GM18520 (cell line): ENCODE data around the gene KRTAP16-1.
"Not testable (repeated sequence)": the region's sequence is repeated elsewhere in the genome, so short reads cannot be mapped to it uniquely, and the experiment has no call there.

ENCODE experiments used
- ATAC-seq: cut with Tn5 transposase; IDR thresholded peaks from one replicate; pipeline ENCODE4 v1.9.1; 2021; ENCODE audit not compliant: unreplicated experiment

The KRTAP16-1 gene

DNA sequence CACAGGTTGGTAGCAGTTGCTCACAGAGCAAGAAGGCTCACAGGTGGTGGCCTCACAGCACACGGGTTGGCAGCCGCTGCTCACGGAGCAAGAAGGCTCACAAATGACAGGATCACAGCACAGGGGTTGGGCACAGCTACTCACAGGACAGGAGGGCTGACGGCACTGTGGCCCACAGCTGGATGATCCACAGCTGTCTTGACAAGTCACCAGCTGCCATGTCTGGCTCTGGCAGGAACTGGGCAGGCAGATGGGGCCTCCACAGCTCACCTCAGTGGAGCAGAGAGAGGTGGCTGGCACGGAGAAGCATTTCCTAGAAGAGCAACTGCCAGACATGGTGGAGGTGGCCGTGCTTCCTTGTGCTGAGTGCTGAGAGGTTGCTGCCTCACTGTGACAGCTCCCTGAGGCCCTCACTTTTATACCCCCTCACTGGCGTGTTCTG, at the start of gene KRTAP16-1:
Gene KRTAP16-1 (minus strand): TSS at position 392 of the 442 bp plus-strand sequence. CDS start 56 bp downstream, at position 336.
- ATAC-seq = no peak

GRCh38 chr17:41354536-41354935, 45.4 kb upstream of the KRTAP16-1 start:
- no peak for ATAC-seq

DNA sequence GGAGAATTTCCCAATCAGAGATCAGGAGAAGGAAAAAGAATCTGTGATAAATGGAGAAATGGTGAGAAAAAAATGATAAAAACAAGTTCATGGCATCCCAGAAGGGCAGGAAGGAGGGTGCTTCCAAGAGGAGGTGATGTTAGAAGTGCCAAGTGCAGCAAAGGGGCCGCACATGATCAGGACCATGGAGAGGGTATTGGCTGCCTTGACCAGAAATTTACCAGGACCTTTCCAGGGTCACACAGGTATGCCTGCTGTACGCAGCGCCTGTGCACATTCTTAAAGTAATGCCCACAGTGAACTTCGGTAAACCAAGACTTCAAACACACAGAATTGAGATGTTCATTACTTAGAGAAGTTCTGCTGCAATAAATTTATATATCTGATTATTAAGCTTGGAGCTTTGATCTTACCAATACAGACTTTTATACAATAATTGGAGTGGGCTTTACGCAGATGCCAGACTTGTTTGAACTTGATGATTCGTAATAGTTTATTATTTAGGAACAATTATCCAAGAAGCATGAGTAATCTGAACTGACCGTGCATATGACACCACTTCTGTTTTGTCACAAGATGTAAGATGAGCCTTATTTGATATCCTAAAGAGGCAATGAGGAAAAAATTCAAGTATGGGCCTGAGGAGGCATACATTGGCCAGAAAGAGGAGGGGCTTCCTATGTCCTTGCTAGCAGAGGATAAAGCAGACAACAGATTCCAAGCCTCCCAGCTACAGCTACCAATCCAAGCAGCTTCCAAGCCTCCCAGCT, 43.7 kb upstream of the KRTAP16-1 start:
- no peak for ATAC-seq

GRCh38 chr17:41351177-41351576, 42.1 kb upstream of the KRTAP16-1 start:
- no peak for ATAC-seq

DNA sequence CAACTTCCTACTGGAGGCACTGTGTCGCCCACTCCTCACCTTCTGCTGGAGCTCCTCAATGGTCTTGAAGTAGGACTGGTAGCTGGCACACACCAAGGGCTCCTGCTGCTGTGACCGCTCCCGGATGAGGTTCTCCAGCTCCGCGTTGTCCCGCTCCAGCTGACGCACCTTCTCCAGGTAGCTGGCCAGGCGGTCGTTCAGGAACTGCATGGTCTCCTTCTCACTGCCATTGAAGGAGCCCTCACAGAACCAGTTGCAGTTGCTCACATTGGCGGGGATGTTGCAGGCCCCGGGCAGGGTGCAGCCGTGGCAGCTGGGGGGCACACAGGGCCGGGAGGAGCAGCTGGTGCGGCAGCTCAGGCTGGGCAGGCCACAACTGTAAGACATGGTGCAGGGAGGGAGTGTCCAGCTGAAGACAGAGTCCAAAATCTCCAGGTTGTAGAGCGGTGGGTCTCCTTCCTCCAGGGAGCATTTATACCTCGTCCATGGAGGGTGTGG, 41.3 kb upstream of the KRTAP16-1 start, which contains the start of gene KRT33A:
Gene KRT33A (minus strand): TSS at position 448 of the 498 bp plus-strand sequence. CDS start 61 bp downstream, at position 387.
- not testable (repeated sequence) for ATAC-seq

DNA sequence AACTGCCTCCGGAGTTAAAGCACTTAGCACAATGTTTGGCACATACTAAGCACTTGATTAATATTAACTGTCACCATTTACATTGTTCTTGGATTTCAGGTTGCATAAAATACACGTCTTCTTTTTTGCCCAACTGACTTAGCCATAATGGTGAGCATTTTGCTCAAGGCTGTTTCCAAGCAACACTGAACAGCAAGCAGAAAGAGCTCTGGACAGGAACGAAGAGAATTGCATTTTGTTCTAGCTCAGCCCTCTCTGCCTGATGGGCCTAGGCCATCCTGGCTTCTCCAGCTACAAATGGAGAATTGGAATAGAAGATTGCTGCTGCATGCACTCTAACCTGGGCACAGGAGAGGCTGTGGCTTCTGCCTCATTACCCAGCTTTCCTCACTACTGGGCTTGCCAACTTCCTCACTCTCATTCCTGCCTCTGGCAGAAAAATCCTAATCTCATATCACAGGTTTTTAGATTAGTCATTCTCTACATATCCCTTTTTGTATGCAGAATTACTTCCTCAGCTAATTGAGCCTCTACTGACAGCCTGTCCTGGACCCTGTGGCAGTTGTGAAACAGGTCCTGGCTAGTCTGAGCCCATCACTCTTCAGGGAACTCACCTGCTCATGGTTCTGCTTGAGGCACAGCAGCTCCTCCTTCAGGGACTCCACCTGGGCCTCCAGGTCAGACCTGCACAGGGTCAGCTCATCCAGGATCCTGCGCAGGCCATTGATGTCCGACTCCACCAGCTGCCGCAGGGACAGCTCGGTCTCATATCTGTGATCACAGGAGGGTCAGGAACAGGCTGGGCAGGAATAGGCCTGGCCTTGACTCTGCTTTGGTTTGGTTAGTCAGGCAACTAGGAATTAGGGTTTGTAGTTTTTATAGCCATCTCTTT, 39.0 kb upstream of the KRTAP16-1 start:
- ATAC-seq = no peak

DNA sequence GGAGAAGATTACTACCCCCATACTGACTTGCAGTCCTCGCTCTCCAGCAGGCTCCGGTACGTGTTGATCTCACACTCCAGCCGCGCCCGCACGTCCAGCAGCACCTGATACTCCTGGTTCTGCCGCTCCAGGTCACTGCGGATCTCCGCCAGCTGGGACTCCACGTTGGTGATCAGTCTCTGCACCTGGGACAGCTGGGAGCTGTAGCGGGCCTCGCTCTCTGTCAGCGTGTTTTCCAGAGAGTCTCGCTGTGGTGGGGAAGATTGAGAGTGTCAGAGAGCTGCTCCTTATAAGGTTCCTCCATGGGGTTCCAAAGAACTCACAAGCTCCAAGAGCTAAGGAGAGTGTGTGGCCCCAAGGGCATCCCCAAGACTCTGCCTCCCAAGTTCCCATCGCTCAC, 37.3 kb upstream of the KRTAP16-1 start:
- not testable (repeated sequence) for ATAC-seq

DNA sequence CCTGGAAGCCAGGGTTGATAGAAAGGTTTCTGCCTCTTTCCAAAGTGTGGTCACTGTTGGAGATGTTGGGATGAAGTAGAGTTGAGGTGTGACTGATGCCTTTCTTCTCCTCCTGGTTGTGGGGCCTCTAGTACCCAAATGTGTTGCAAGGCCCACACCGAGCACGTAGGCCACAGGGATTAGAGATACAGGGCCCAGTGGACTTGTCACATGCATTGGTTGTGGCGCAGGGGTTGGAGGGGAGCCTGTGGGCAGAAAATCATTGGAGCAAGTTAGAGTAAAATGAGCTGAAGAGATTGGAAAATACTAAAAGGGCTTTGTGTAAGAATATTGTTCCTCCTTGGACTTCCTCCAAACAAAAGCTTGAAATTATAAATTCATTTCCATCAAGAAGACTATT, 36.9 kb upstream of the KRTAP16-1 start:
- no peak for ATAC-seq

- no peak for ATAC-seq
Observed at GRCh38 chr17:41343029-41343428, 33.9 kb upstream of the KRTAP16-1 start.

- no peak for ATAC-seq
Observed at GRCh38 chr17:41340934-41341861, 32.1 kb upstream of the KRTAP16-1 start.

- no peak for ATAC-seq
Observed at GRCh38 chr17:41340494-41340893, 31.4 kb upstream of the KRTAP16-1 start.

- no peak for ATAC-seq
Observed at GRCh38 chr17:41339571-41340172, 30.6 kb upstream of the KRTAP16-1 start.

DNA sequence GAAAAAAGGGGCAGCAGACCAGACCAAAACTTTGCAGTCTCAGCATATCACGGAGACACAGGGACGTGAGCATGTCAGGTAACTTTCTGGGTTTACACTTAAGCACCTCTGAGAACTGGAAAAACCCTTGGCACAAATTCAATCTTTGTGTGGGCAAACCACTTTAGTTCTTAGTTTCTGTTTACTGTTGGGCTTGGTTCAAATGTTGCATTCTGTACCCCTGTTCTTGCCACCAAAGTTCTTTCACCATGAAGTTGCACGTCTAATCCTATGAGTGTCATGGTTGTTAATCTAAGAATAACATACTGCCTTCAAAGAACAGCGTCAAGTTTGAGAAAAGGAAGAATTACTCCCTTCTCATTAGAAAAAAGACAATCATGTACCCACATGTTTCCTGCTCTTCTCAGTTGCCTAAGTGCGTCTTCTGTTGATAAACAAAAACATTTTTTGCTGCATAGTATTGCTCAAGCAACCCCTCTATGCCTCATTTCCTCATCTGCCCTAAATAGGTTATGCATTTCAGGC, 29.9 kb upstream of the KRTAP16-1 start:
- ATAC-seq = no peak

DNA sequence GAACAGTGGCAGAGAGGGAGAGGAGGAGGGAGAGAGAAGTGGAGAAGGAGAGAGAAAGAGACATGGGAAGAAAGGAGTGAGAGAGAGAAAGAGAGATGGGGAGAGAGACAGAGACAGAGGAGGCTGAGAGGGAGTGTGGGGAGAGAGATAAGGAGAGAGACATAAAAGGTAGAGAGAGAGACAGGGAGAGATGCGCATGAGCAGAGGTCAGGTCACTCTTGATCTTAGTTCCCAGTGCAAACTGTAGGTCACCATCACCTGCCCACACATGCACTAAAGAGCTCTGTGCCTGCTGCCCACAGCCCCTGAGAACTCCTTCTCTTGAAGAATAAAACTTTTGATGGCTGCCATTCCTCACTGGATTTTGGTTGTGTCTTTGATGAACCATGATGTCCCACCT, 26.6 kb upstream of the KRTAP16-1 start:
- ATAC-seq = no peak

DNA sequence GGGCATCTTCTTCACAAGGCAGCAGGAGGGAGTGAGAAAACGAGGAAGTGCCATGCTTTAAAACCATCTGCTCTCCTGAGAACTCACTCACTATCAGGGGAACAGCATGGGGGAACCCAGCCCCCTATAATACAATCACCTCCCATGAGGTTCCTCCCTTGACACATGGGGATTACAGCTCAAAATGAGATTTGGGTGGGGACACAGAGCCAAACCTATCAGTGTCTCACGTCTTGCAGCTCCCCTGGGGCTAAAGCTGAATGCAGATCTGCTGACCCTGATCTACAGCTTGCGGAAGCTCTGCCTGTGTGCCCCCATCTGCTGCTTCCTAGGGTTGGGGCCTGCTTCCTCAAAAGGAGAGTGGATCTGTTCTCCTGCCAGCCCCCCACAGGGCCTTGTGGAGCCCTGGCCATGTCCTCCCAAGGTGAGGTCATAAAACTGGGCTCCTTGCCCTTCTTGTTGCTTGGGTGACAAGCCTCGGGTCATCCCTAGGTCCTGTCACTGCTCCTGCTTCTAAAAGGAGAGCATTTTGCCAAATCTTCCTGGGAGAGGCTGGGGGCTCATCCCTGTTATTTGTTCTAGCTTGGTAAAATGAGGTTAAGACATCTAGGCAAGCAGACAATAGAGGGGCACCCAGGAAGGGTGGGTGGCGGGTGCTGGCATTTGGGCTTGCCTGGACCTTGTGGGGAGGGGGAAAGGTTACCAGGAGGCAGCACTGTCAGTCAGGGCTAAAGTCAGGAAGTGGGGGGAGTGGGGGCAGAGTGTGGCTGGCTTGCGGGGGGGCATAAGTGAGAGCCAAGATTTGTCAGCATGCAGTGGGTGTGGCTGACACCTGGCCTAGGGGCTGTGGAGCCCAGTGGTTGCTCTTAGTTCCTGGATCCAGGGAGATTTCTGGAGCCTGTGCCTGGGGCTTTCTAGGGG, 25.5 kb upstream of the KRTAP16-1 start:
- no peak for ATAC-seq

DNA sequence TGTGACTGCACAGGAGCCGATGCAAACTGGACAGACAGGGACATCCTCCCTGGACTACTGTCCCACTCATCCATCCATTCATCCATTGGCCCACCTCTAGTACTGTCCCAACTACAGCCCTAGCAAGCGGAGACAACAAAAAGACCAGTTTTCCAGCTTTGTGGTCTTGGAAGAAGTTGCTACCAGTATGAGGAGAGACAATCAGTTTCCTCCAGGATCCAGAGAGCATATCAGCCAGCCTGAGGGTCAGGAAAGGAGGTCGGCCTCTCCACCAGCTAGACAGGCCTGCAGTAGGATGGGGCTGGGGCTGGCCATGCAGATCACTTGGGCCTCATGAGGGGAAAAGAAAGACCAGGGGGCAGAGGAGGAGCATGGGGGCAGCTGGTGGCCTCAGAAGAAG, 24.7 kb upstream of the KRTAP16-1 start:
- ATAC-seq = no peak

- no peak for ATAC-seq
Observed at GRCh38 chr17:41333098-41333497, 24.0 kb upstream of the KRTAP16-1 start.

DNA sequence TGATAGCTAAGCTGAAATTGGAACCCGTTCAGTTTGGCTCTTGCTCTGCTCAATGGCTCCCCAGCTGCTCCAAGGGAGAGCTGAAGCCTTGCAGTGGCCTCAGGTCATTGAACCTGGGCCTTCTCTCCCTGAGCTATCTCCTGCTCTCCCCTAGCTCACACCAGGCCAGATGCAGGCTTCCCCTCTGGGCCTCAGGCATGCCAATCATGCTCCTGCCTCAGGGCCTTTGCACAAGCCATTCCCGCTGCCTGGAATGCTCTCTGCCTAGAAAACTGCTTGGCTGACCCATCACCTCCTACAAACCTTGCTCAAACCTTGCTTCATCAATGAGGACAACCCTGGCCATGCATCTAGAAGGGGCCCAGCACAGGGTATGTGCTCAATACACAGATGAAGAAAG, 23.1 kb upstream of the KRTAP16-1 start:
- no peak for ATAC-seq

DNA sequence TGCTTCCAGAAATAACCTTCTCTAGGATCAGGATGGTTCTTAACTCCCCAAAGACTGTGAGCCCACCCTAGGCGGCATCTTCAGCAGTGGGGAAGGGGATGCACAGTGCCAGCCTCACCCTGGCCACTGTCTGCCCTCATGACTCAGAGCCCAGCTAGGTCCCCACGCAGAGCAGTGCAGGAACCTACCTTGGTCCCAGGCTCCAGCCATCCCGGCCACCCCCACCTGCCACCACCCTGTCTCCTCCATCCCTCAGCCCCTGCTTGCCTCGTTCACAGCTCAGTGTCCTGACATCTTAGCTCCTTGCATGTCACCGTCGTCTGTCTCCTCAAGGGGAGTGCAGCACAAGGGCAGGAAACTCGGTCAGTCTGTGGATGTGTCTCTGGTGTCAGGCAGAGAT, 22.5 kb upstream of the KRTAP16-1 start:
- no peak for ATAC-seq
